HG03039 (cell line): ENCODE measurements around the gene SRMS.

Experiments used
- ATAC-seq: cut with Tn5 transposase; IDR thresholded peaks from one replicate; pipeline ENCODE4 v1.9.1; 2021; ENCODE audit warnings: mild to moderate bottlenecking, moderate library complexity; ENCODE audit not compliant: unreplicated experiment

The SRMS gene

GRCh38 chr20:63547725-63548480 is at the start of gene SRMS:
Gene SRMS, minus strand, starts transcription at chr20:63547749. Its CDS starts 286 bp downstream, at chr20:63547463.
- no peak for ATAC-seq

- ATAC-seq = no peak
Measured at GRCh38 chr20:63596423-63596822, 48.9 kb upstream of the SRMS start.

GRCh38 chr20:63595416-63596127 is 48.0 kb upstream of the SRMS start:
- ATAC-seq = no peak

GRCh38 chr20:63594043-63594561 is 46.6 kb upstream of the SRMS start:
- no peak for ATAC-seq

GRCh38 chr20:63592661-63593060 is 45.1 kb upstream of the SRMS start:
- ATAC-seq = no peak

- no peak for ATAC-seq
Measured at GRCh38 chr20:63591786-63592355, 44.3 kb upstream of the SRMS start.

- no peak for ATAC-seq
Measured at GRCh38 chr20:63591147-63591533, 43.6 kb upstream of the SRMS start.

GRCh38 chr20:63590218-63591146 is 42.9 kb upstream of the SRMS start:
- ATAC-seq = no peak

GRCh38 chr20:63589261-63590217 is 42.0 kb upstream of the SRMS start:
- ATAC-seq = no peak

- no peak for ATAC-seq
Measured at GRCh38 chr20:63588641-63589041, 41.1 kb upstream of the SRMS start.

- no peak for ATAC-seq
Measured at GRCh38 chr20:63587776-63588591, 40.4 kb upstream of the SRMS start.

- no peak for ATAC-seq
Measured at GRCh38 chr20:63587256-63587655, 39.7 kb upstream of the SRMS start.

GRCh38 chr20:63586797-63587196 is 39.2 kb upstream of the SRMS start:
- ATAC-seq = no peak

- ATAC-seq = no peak
Measured at GRCh38 chr20:63585616-63586565, 38.3 kb upstream of the SRMS start.

GRCh38 chr20:63582382-63583063 is 35.0 kb upstream of the SRMS start:
- ATAC-seq = no peak

GRCh38 chr20:63580796-63581461 is 33.4 kb upstream of the SRMS start:
- ATAC-seq = no peak
